Measurements from ENCODE around the gene ALDH4A1. TPM values are rescaled to one million over a fixed set of nuclear protein-coding genes. Genes with fewer than 3 reads are reported as not detected.

Gene ALDH4A1
- total and polyA plus RNA-seq, 4 donors: 13.7 to 31.2 (median 23.5) TPM

- 100% methylated on average over 1 of the region's 1 CpG for WGBS (ENCODE audit: insufficient coverage)
- H3K4me3 ChIP-seq (ENCODE audit: low read depth, low read length): no peak overlapping the region
- DNase-seq (ENCODE audit: low read depth in 4 of 6, low spot score in 6 of 6): no peak
- no peaks in the 10 kb centered on the region for H3K9me3 ChIP-seq (ENCODE audit: control insufficient read depth, insufficient read depth, low read length)
- peaks cover 33% of the 10 kb centered on the region for H3K4me1 ChIP-seq (ENCODE audit: control insufficient read depth, insufficient read depth, low read length)
- H3K27me3 ChIP-seq (ENCODE audit: control insufficient read depth, insufficient read depth, low read length): no peaks in the 10 kb centered on the region
- H3K27ac ChIP-seq (ENCODE audit: low read depth, low read length): no peak overlapping the region
- peaks cover 76% of the 10 kb centered on the region for H3K36me3 ChIP-seq (ENCODE audit: control insufficient read depth, insufficient read depth, low read length)
Observed at GRCh38 chr1:18880585-18880984, 21.8 kb downstream of the ALDH4A1 start.

- H3K9me3 ChIP-seq (ENCODE audit: control insufficient read depth, insufficient read depth, low read length): no peaks in the 10 kb centered on the region
- H3K36me3 ChIP-seq (ENCODE audit: control insufficient read depth, insufficient read depth, low read length): peaks cover 77% of the 10 kb centered on the region
- H3K4me3 ChIP-seq (ENCODE audit: low read depth, low read length): no peak overlapping the region
- no peaks in the 10 kb centered on the region for H3K27me3 ChIP-seq (ENCODE audit: control insufficient read depth, insufficient read depth, low read length)
- WGBS (ENCODE audit: insufficient coverage): 20% methylated on average over 10 of the region's 21 CpGs
- no peak overlapping the region for H3K27ac ChIP-seq (ENCODE audit: low read depth, low read length)
- peaks cover 40% of the 10 kb centered on the region for H3K4me1 ChIP-seq (ENCODE audit: control insufficient read depth, insufficient read depth, low read length)
- DNase-seq (ENCODE audit: low read depth in 4 of 6, low spot score in 6 of 6): peak in 2 of 6 donors; percentile 14 to 72
Observed at GRCh38 chr1:18879791-18880309, 22.5 kb downstream of the ALDH4A1 start.

- H3K27me3 ChIP-seq (ENCODE audit: control insufficient read depth, insufficient read depth, low read length): no peaks in the 10 kb centered on the region
- DNase-seq (ENCODE audit: low read depth in 4 of 6, low spot score in 6 of 6): no peak
- H3K9me3 ChIP-seq (ENCODE audit: control insufficient read depth, insufficient read depth, low read length): no peaks in the 10 kb centered on the region
- 55% methylated on average over 10 of the region's 12 CpGs for WGBS (ENCODE audit: insufficient coverage)
- peaks cover 40% of the 10 kb centered on the region for H3K4me1 ChIP-seq (ENCODE audit: control insufficient read depth, insufficient read depth, low read length)
- no peak overlapping the region for H3K27ac ChIP-seq (ENCODE audit: low read depth, low read length)
- H3K4me3 ChIP-seq (ENCODE audit: low read depth, low read length): no peak overlapping the region
- peaks cover 79% of the 10 kb centered on the region for H3K36me3 ChIP-seq (ENCODE audit: control insufficient read depth, insufficient read depth, low read length)
Observed at GRCh38 chr1:18879215-18879790, 23.1 kb downstream of the ALDH4A1 start.

GRCh38 chr1:18878538-18879214 lies 23.7 kb downstream of the ALDH4A1 start:
- 49% methylated on average over 6 of the region's 12 CpGs for WGBS (ENCODE audit: insufficient coverage)
- DNase-seq (ENCODE audit: low read depth in 4 of 6, low spot score in 6 of 6): no peak
- no peak overlapping the region for H3K27ac ChIP-seq (ENCODE audit: low read depth, low read length)

GRCh38 chr1:18877282-18877681 lies 25.1 kb downstream of the ALDH4A1 start:
- Histone ChIP-seq H3K4me3 (ENCODE audit: low read depth, low read length) (no peak overlapping the region), H3K36me3 (ENCODE audit: control insufficient read depth, insufficient read depth, low read length) (peaks cover 81% of the 10 kb centered on the region), H3K9me3 (ENCODE audit: control insufficient read depth, insufficient read depth, low read length) (no peaks in the 10 kb centered on the region), H3K4me1 (ENCODE audit: control insufficient read depth, insufficient read depth, low read length) (peaks cover 26% of the 10 kb centered on the region), H3K27me3 (ENCODE audit: control insufficient read depth, insufficient read depth, low read length) (no peaks in the 10 kb centered on the region), H3K27ac (ENCODE audit: low read depth, low read length) (no peak overlapping the region)
- DNase-seq (ENCODE audit: low read depth in 4 of 6, low spot score in 6 of 6): no peak
- WGBS (ENCODE audit: insufficient coverage): 84% methylated on average over 33 of the region's 35 CpGs

More at GRCh38 chr1:18878538-18879214, 23.7 kb downstream of the ALDH4A1 start:
- Histone ChIP-seq H3K4me1 (ENCODE audit: control insufficient read depth, insufficient read depth, low read length) (peaks cover 34% of the 10 kb centered on the region), H3K9me3 (ENCODE audit: control insufficient read depth, insufficient read depth, low read length) (no peaks in the 10 kb centered on the region), H3K36me3 (ENCODE audit: control insufficient read depth, insufficient read depth, low read length) (peaks cover 84% of the 10 kb centered on the region), H3K27me3 (ENCODE audit: control insufficient read depth, insufficient read depth, low read length) (no peaks in the 10 kb centered on the region), H3K4me3 (ENCODE audit: low read depth, low read length) (no peak overlapping the region)

- H3K4me3 ChIP-seq (ENCODE audit: low read depth, low read length): no peak overlapping the region
- H3K27me3 ChIP-seq (ENCODE audit: control insufficient read depth, insufficient read depth, low read length): no peaks in the 10 kb centered on the region
- peaks cover 19% of the 10 kb centered on the region for H3K4me1 ChIP-seq (ENCODE audit: control insufficient read depth, insufficient read depth, low read length)
- H3K27ac ChIP-seq (ENCODE audit: low read depth, low read length): no peak overlapping the region
- WGBS (ENCODE audit: insufficient coverage): 81% methylated on average over 6 of the region's 10 CpGs
- DNase-seq (ENCODE audit: low read depth in 4 of 6, low spot score in 6 of 6): no peak
- H3K9me3 ChIP-seq (ENCODE audit: control insufficient read depth, insufficient read depth, low read length): no peaks in the 10 kb centered on the region
- peaks cover 80% of the 10 kb centered on the region for H3K36me3 ChIP-seq (ENCODE audit: control insufficient read depth, insufficient read depth, low read length)
Observed at GRCh38 chr1:18876210-18876609, 26.1 kb downstream of the ALDH4A1 start.

- Histone ChIP-seq H3K9me3 (ENCODE audit: control insufficient read depth, insufficient read depth, low read length) (no peaks in the 10 kb centered on the region), H3K4me3 (ENCODE audit: low read depth, low read length) (no peak overlapping the region), H3K27ac (ENCODE audit: low read depth, low read length) (no peak overlapping the region), H3K27me3 (ENCODE audit: control insufficient read depth, insufficient read depth, low read length) (no peaks in the 10 kb centered on the region), H3K4me1 (ENCODE audit: control insufficient read depth, insufficient read depth, low read length) (peaks cover 19% of the 10 kb centered on the region), H3K36me3 (ENCODE audit: control insufficient read depth, insufficient read depth, low read length) (peaks cover 76% of the 10 kb centered on the region)
- no peak for DNase-seq (ENCODE audit: low read depth in 4 of 6, low spot score in 6 of 6)
- 92% methylated on average over 3 of the region's 3 CpGs for WGBS (ENCODE audit: insufficient coverage)
Observed at GRCh38 chr1:18875796-18876128, 26.6 kb downstream of the ALDH4A1 start.

GRCh38 chr1:18875107-18875795 lies 27.1 kb downstream of the ALDH4A1 start:
- Histone ChIP-seq H3K9me3 (ENCODE audit: control insufficient read depth, insufficient read depth, low read length) (no peaks in the 10 kb centered on the region), H3K4me1 (ENCODE audit: control insufficient read depth, insufficient read depth, low read length) (peaks cover 16% of the 10 kb centered on the region), H3K36me3 (ENCODE audit: control insufficient read depth, insufficient read depth, low read length) (peaks cover 73% of the 10 kb centered on the region), H3K27me3 (ENCODE audit: control insufficient read depth, insufficient read depth, low read length) (no peaks in the 10 kb centered on the region), H3K4me3 (ENCODE audit: low read depth, low read length) (no peak overlapping the region), H3K27ac (ENCODE audit: low read depth, low read length) (no peak overlapping the region)
- WGBS (ENCODE audit: insufficient coverage): 33% methylated on average over 20 of the region's 20 CpGs
- peak; percentile 46 to 91 (median 64) for DNase-seq (ENCODE audit: low read depth in 4 of 6, low spot score in 6 of 6)

- Histone ChIP-seq H3K9me3 (ENCODE audit: control insufficient read depth, insufficient read depth, low read length) (no peaks in the 10 kb centered on the region), H3K4me1 (ENCODE audit: control insufficient read depth, insufficient read depth, low read length) (peaks cover 10% of the 10 kb centered on the region), H3K27me3 (ENCODE audit: control insufficient read depth, insufficient read depth, low read length) (no peaks in the 10 kb centered on the region), H3K27ac (ENCODE audit: low read depth, low read length) (no peak overlapping the region), H3K36me3 (ENCODE audit: control insufficient read depth, insufficient read depth, low read length) (peaks cover 66% of the 10 kb centered on the region), H3K4me3 (ENCODE audit: low read depth, low read length) (no peak overlapping the region)
- WGBS (ENCODE audit: insufficient coverage): 86% methylated on average over 8 of the region's 8 CpGs
- DNase-seq (ENCODE audit: low read depth in 4 of 6, low spot score in 6 of 6): no peak
Observed at GRCh38 chr1:18874600-18874999, 27.8 kb downstream of the ALDH4A1 start.
